Non-pigmented ciliary epithelial cell (primary cell): Measurements from ENCODE around the gene SDK1.

ENCODE experiments used
- DNase-seq: peaks from one replicate; pipeline ENCODE4 v3.0.0-alpha.2; 2010; ENCODE audit warnings: low read depth

SDK1 gene

GRCh38 chr7:3333861-3334260, 32.8 kb downstream of the SDK1 start:
- DNase-seq = no peak

- no peak for DNase-seq
Measured at GRCh38 chr7:3336042-3336665, 35.1 kb downstream of the SDK1 start.

GRCh38 chr7:3338161-3338560, 37.1 kb downstream of the SDK1 start:
- DNase-seq = no peak

- no peak for DNase-seq
Measured at GRCh38 chr7:3345699-3346481, 44.8 kb downstream of the SDK1 start.

- no peak for DNase-seq
Measured at GRCh38 chr7:3349126-3349525, 48.1 kb downstream of the SDK1 start.

- no peak for DNase-seq
Measured at GRCh38 chr7:3356173-3356572, 55.1 kb downstream of the SDK1 start.

- no peak for DNase-seq
Measured at GRCh38 chr7:3358991-3359390, 57.9 kb downstream of the SDK1 start.

GRCh38 chr7:3367261-3367660, 66.2 kb downstream of the SDK1 start:
- DNase-seq = no peak

GRCh38 chr7:3370068-3370830, 69.2 kb downstream of the SDK1 start:
- no peak for DNase-seq

GRCh38 chr7:3370921-3371320, 69.9 kb downstream of the SDK1 start:
- DNase-seq = no peak

- no peak for DNase-seq
Measured at GRCh38 chr7:3371601-3372000, 70.5 kb downstream of the SDK1 start.

GRCh38 chr7:3374239-3374638, 73.2 kb downstream of the SDK1 start:
- no peak for DNase-seq

GRCh38 chr7:3378390-3379150, 77.5 kb downstream of the SDK1 start:
- no peak for DNase-seq

GRCh38 chr7:3380034-3380433, 79.0 kb downstream of the SDK1 start:
- no peak for DNase-seq

- no peak for DNase-seq
Measured at GRCh38 chr7:3380886-3381685, 80.0 kb downstream of the SDK1 start.

GRCh38 chr7:3386423-3387190, 85.6 kb downstream of the SDK1 start:
- DNase-seq = no peak

- DNase-seq = no peak
Measured at GRCh38 chr7:3393862-3394261, 92.8 kb downstream of the SDK1 start.

- DNase-seq = no peak
Measured at GRCh38 chr7:3397324-3397723, 96.3 kb downstream of the SDK1 start.

GRCh38 chr7:3399858-3400257, 98.8 kb downstream of the SDK1 start:
- no peak for DNase-seq

- peak; percentile 27 for DNase-seq
Measured at GRCh38 chr7:3404501-3404900, 103.4 kb downstream of the SDK1 start.
